Measurements from ENCODE around the gene CTBP2. TPM values are rescaled to one million over a fixed set of nuclear protein-coding genes. Genes with fewer than 3 reads are reported as not detected.
A peak's percentile ranks its signal among the peaks of the same experiment; 100 is the strongest.

CTBP2 gene
- total RNA-seq, 1 donor from 2014 or later: 57.7 TPM

- intact Hi-C loops (cut with DNase I): no loop called here
- Histone ChIP-seq H3K9me3 (no peaks in the 10 kb centered on the region), H3K27ac (no peak overlapping the region), H3K4me3 (peak overlapping the region in 1 of 2 donors; percentile 4), H3K27me3 (no peaks in the 10 kb centered on the region), H3K4me1 (peaks cover 0 to 39% of the 10 kb centered on the region in 2 donors), H3K36me3 (no peaks in the 10 kb centered on the region)
- TF ChIP-seq, protein P1, sequence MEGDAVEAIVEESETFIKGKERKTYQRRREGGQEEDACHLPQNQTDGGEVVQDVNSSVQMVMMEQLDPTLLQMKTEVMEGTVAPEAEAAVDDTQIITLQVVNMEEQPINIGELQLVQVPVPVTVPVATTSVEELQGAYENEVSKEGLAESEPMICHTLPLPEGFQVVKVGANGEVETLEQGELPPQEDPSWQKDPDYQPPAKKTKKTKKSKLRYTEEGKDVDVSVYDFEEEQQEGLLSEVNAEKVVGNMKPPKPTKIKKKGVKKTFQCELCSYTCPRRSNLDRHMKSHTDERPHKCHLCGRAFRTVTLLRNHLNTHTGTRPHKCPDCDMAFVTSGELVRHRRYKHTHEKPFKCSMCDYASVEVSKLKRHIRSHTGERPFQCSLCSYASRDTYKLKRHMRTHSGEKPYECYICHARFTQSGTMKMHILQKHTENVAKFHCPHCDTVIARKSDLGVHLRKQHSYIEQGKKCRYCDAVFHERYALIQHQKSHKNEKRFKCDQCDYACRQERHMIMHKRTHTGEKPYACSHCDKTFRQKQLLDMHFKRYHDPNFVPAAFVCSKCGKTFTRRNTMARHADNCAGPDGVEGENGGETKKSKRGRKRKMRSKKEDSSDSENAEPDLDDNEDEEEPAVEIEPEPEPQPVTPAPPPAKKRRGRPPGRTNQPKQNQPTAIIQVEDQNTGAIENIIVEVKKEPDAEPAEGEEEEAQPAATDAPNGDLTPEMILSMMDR (IDR thresholded peaks at IDR 0.05): no peak
- DNase-seq (ENCODE audit: low spot score in 2 of 2): no peak
These were observed 216.9 kb downstream of the CTBP2 start for GRCh38 chr10:124943301-124944092.

DNA sequence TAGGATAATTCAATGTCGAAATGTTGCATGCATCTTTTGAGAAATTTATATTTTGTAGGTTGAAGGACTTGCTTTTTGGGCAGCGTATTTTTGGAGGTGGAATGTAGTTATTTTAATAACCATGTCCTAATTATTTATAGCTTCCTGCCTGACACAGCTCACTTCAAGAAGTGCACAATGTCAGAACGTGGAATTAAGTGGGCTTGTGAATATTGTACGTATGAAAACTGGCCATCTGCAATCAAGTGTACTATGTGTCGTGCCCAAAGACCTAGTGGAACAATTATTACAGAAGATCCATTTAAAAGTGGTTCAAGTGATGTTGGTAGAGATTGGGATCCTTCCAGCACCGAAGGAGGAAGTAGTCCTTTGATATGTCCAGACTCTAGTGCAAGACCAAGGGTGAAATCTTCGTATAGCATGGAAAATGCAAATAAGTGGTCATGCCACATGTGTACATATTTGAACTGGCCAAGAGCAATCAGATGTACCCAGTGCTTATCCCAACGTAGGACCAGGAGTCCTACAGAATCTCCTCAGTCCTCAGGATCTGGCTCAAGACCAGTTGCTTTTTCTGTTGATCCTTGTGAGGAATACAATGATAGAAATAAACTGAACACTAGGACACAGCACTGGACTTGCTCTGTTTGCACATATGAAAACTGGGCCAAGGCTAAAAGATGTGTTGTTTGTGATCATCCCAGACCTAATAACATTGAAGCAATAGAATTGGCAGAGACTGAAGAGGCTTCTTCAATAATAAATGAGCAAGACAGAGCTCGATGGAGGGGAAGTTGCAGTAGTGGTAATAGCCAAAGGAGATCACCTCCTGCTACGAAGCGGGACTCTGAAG, 217.8 kb downstream of the CTBP2 start:
- Histone ChIP-seq H3K4me3 (peak overlapping the region in 1 of 2 donors; percentile 4), H3K27me3 (no peaks in the 10 kb centered on the region), H3K9me3 (no peaks in the 10 kb centered on the region), H3K4me1 (peaks cover 0 to 34% of the 10 kb centered on the region in 2 donors), H3K27ac (no peak overlapping the region), H3K36me3 (no peaks in the 10 kb centered on the region)
- DNase-seq (ENCODE audit: low spot score in 2 of 2): no peak
- intact Hi-C loops (cut with DNase I): no loop called here
- TF ChIP-seq, protein P1 (IDR thresholded peaks at IDR 0.05): no peak

DNA sequence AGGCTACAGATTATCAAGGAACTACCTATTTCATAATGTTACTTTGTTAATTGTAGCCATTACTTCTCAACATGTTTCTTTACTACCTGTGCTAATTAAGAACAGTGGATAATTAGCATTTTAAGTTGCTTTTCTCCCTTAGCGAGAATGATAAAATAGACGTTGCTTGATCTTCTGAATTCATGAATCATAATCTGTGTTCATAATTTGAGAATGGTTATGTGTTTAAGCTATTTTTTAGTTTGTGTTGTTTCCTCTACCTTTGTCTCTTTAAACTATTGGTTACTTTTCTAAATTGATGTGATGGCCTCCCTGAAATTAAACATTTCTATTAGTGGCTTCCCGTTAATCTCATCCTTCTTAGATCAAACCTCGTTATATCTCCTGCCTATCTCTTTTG, 218.5 kb downstream of the CTBP2 start, which contains the start of gene ZRANB1:
TSS of gene ZRANB1 (plus strand) at position 301 of the 400 bp plus-strand sequence. CDS start 371 bp downstream, outside the sequence.
- H3K27me3 ChIP-seq: no peaks in the 10 kb centered on the region
- intact Hi-C loops (cut with DNase I): no loop called here
- TF ChIP-seq, protein P1 (IDR thresholded peaks at IDR 0.05): no peak
- DNase-seq (ENCODE audit: low spot score in 2 of 2): no peak
- H3K4me3 ChIP-seq: peak within 1 kb of the TSS in 1 of 2 donors; percentile 4
- no peaks in the 10 kb centered on the region for H3K36me3 ChIP-seq
- no peak within 1 kb of the TSS for H3K27ac ChIP-seq
- no peaks in the 10 kb centered on the region for H3K9me3 ChIP-seq
- peaks cover 0 to 29% of the 10 kb centered on the region in 2 donors for H3K4me1 ChIP-seq

- no peaks in the 10 kb centered on the region for H3K36me3 ChIP-seq
- H3K27ac ChIP-seq: no peak overlapping the region
- TF ChIP-seq, protein P1 (IDR thresholded peaks at IDR 0.05): no peak
- H3K9me3 ChIP-seq: no peaks in the 10 kb centered on the region
- no peak overlapping the region for H3K4me3 ChIP-seq
- H3K27me3 ChIP-seq: no peaks in the 10 kb centered on the region
- DNase-seq (ENCODE audit: low spot score in 2 of 2): no peak
- peaks cover 0 to 23% of the 10 kb centered on the region in 2 donors for H3K4me1 ChIP-seq
- intact Hi-C loops (cut with DNase I): no loop called here
These were observed 221.1 kb downstream of the CTBP2 start for GRCh38 chr10:124939290-124939689.

DNA sequence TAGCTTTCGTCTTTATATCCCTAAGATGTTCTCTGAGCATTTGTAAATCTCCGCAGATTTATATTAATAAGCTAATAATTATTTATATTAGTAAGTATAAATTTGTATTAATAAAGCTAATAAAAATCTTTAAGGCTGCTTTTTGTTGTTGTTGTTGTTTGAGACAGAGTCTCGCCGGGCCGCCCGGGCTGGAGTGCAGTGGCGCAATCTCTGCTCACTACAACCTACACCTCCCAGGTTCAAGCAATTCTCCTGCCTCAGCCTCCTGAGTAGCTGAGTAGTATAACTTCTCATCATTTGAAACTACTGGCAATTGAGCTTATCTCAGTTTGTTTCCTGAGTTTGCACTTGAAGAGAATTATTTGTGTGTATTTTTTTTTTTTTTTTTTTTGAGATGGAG, 223.6 kb downstream of the CTBP2 start:
- Histone ChIP-seq H3K4me1 (peaks cover 0 to 14% of the 10 kb centered on the region in 2 donors), H3K27ac (no peak overlapping the region), H3K27me3 (no peaks in the 10 kb centered on the region), H3K9me3 (no peaks in the 10 kb centered on the region), H3K4me3 (no peak overlapping the region), H3K36me3 (no peaks in the 10 kb centered on the region)
- intact Hi-C loops (cut with DNase I): no loop called here
- no peak for DNase-seq (ENCODE audit: low spot score in 2 of 2)
- TF ChIP-seq, protein P1 (IDR thresholded peaks at IDR 0.05): no peak

All from ascending aorta (tissue), 2 donors.